Hematopoietic multipotent progenitor cell (in vitro differentiated cells): ENCODE data around the gene LHX2. TPM values are rescaled to one million over a fixed set of nuclear protein-coding genes. Genes with fewer than 3 reads are reported as not detected.

ENCODE experiments used
- DNase-seq, 3 donors: peaks; one replicate each; pipeline ENCODE4 v3.0.0-alpha.2; 2011 to 2015; ENCODE audit warnings: low read depth in 2 of 3, low spot score in 2 of 3
- total RNA-seq: library from RNA; depleted of rRNA; stranded (reverse); fragments of >200 nt; gene quantifications from one replicate; pipeline ENCODE4 v1.2.3, GENCODE V29; 2012

The LHX2 gene
- total RNA-seq, 1 donor = under 0.01 TPM

- DNase-seq = no peak
Observed at GRCh38 chr9:124012368-124013301, 1.1 kb downstream of the LHX2 start.

GRCh38 chr9:124013309-124014210 lies 2.0 kb downstream of the LHX2 start:
- no peak for DNase-seq

- DNase-seq = peak in 1 of 3 donors; percentile 44
Observed at GRCh38 chr9:124014211-124014955, 2.8 kb downstream of the LHX2 start.

- DNase-seq = no peak
Observed at GRCh38 chr9:124014956-124015660, 3.5 kb downstream of the LHX2 start.

- DNase-seq = no peak
Observed at GRCh38 chr9:124015661-124016131, 4.1 kb downstream of the LHX2 start.

- no peak for DNase-seq
Observed at GRCh38 chr9:124016175-124017050, 4.8 kb downstream of the LHX2 start.

- no peak for DNase-seq
Observed at GRCh38 chr9:124017051-124017928, 5.7 kb downstream of the LHX2 start.

- DNase-seq = no peak
Observed at GRCh38 chr9:124017929-124018729, 6.6 kb downstream of the LHX2 start.

GRCh38 chr9:124018730-124019697 lies 7.4 kb downstream of the LHX2 start:
- no peak for DNase-seq

GRCh38 chr9:124019771-124020519 lies 8.4 kb downstream of the LHX2 start:
- DNase-seq = no peak

GRCh38 chr9:124020520-124021384 lies 9.2 kb downstream of the LHX2 start:
- no peak for DNase-seq

- DNase-seq = no peak
Observed at GRCh38 chr9:124021385-124021769, 9.8 kb downstream of the LHX2 start.

GRCh38 chr9:124022201-124023121 lies 10.9 kb downstream of the LHX2 start:
- no peak for DNase-seq
